Measurements from ENCODE around the gene RUSF1. TPM values are rescaled to one million over a fixed set of nuclear protein-coding genes. Genes with fewer than 3 reads are reported as not detected.

RUSF1 gene
- total RNA-seq, 1 experiment from 2014 or later = 59.3 TPM

DNA sequence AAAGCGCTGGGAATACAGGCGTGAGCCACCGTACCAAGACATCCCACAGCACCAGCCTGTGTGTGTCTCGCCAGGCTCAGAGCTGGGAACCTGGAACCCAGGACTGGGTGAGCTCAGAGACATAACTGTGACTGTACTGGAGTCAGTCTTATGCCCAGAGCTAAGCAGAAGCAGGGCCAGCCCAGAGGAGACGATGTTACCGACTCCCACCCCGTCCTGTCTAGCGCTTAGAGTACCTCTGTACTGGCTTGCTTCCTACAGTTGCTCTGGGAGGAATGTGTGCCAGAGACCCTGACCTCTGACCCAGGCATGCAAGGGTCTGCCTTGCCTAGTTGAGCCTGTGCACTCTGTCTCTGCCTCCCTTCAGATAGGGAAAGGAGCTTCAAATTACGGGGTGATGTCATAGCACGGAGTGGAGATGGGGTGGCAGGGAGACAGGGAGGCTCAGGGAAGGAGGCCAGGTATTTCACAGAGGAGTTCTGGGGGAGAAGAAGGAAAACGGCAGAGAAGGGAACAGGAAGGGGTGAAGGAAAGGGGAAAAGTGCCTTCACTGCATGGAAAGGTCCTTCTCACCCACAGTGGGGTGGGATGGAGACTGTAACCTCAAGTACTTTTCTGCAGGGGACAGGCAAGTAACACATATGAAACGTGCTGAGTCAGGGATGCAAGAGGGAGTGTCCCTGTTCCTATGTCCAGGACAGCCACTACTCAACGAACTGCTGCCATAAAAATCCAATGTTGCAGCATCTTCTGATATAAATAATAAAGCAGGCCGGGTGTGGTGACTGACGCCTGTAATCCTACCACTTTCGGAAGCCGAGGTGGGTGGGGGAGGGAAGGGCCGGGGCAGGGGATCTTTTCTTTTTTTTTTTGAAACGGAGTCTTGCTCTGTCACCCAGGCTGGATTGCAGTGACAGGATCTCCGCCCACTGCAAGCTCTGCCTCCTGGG is 54.7 kb downstream of the RUSF1 start:
- peak overlapping the region; percentile 30 for H3K27ac ChIP-seq (ENCODE audit: low read depth, low read length)
- DNase-seq (ENCODE audit: low read depth, low spot score) (no peak), ATAC-seq (no peak)
- H4K20me1 ChIP-seq (ENCODE audit: insufficient read depth) = no peaks in the 10 kb centered on the region
- no peak overlapping the region for H3K4me3 ChIP-seq (replicated peaks in 1 of 2; ENCODE audit: low read depth in 1 of 2, low read length in 2 of 2)
- no TSS peak for BruUV-seq (replicated peaks)
- H3K27me3 ChIP-seq (ENCODE audit: insufficient read depth, low read length) = no peaks in the 10 kb centered on the region
- intact Hi-C loops (cut with micrococcal nuclease) = loop anchor here (10.0 kb wide), 2 partner anchors 239 to 379 kb away; partner anchors contain the start of genes PYDC1, TRIM72, ZNF646 and ZNF668
- ChIA-PET RAD21 (ENCODE audit: low non-redundant PET in 1 of 2, low total read pairs in 2 of 2, uncharacterized antibody in 2 of 2, unreplicated experiment in 2 of 2) (no interaction called here), POLR2A (interaction anchor here (0.5 kb wide), 1 partner anchor 25 kb away, joined by 3 read pairs; no protein-coding TSS in a partner anchor), CTCF (interaction anchor here (1.0 to 6.0 kb wide), 3 partner anchors 7 to 20 kb away, joined by 3 to 36 read pairs (median 15); partner anchors contain the start of genes ARMC5 and ZNF843)
- peaks cover 32% of the 10 kb centered on the region for H3K79me2 ChIP-seq (ENCODE audit: insufficient read depth, low read length)
- TF ChIP-seq RAD21 (IDR thresholded peaks at IDR 0.05; ENCODE audit: low read depth) (no peak), POLR2AphosphoS5 (IDR thresholded peaks at IDR 0.05; ENCODE audit: low read depth, low read length) (peak; percentile 37)
- H3K9me2 ChIP-seq (ENCODE audit: insufficient read depth) = no peaks in the 10 kb centered on the region
- no peak overlapping the region for H2AFZ ChIP-seq (ENCODE audit: low read depth, low read length, poor library complexity, severe bottlenecking)
- no peaks in the 10 kb centered on the region for H3K36me3 ChIP-seq (ENCODE audit: control insufficient read depth in 1 of 2, insufficient read depth in 2 of 2, low read length in 2 of 2)
- H3K9ac ChIP-seq (ENCODE audit: low read length) = peak overlapping the region; percentile 16; the same call in 1 of the 2 replicates
- H3K4me2 ChIP-seq (ENCODE audit: low read length) = peak overlapping the region; percentile 50
- peaks cover 30 to 54% of the 10 kb centered on the region in 2 experiments for H3K4me1 ChIP-seq (ENCODE audit: control insufficient read depth in 1 of 2, insufficient read depth in 2 of 2, low read length in 2 of 2)
- no peaks in the 10 kb centered on the region for H3K9me3 ChIP-seq (ENCODE audit: control insufficient read depth in 1 of 2, insufficient read depth in 1 of 2, low read depth in 1 of 2, low read length in 2 of 2)

DNA sequence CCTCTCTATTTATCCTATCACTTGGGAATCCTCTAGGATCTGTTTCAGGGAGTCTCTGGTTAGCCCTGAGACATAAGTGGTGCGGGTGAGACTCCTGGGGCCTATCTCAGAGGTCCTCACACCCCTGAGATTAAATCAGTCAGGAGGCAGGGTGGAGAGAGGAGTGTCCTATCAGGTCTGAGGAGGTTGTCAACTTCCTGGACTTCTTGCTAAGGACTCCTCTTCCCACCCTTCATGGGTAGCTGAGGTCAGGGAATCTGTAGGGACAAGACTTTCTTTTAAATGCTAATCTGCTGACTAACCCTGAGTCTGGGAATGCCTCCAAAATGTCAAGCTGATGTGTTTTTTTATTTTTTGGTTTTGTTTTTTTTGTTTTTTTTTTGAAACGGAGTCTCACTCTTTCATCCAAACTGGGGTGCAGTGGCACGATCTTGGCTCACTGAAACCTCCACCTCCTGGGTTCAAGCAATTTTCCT is 55.5 kb downstream of the RUSF1 start:
- Histone ChIP-seq H3K9ac (ENCODE audit: low read length) (peak overlapping the region; percentile 25), H4K20me1 (ENCODE audit: insufficient read depth) (no peaks in the 10 kb centered on the region), H3K36me3 (ENCODE audit: control insufficient read depth in 1 of 2, insufficient read depth in 2 of 2, low read length in 2 of 2) (no peaks in the 10 kb centered on the region), H3K4me1 (ENCODE audit: control insufficient read depth in 1 of 2, insufficient read depth in 2 of 2, low read length in 2 of 2) (peaks cover 29 to 45% of the 10 kb centered on the region in 2 experiments), H3K4me3 (replicated peaks in 1 of 2; ENCODE audit: low read depth in 1 of 2, low read length in 2 of 2) (no peak overlapping the region), H3K4me2 (ENCODE audit: low read length) (peak overlapping the region; percentile 50), H3K9me3 (ENCODE audit: control insufficient read depth in 1 of 2, insufficient read depth in 1 of 2, low read depth in 1 of 2, low read length in 2 of 2) (no peaks in the 10 kb centered on the region), H3K79me2 (ENCODE audit: insufficient read depth, low read length) (peaks cover 23% of the 10 kb centered on the region; the same call in 1 of the 2 replicates), H3K27me3 (ENCODE audit: insufficient read depth, low read length) (no peaks in the 10 kb centered on the region), H2AFZ (ENCODE audit: low read depth, low read length, poor library complexity, severe bottlenecking) (no peak overlapping the region), H3K9me2 (ENCODE audit: insufficient read depth) (no peaks in the 10 kb centered on the region), H3K27ac (ENCODE audit: low read depth, low read length) (peak overlapping the region; percentile 30; the same call in 1 of the 2 replicates)
- CTCF ChIA-PET = interaction anchor here (0.6 to 6.0 kb wide), 6 partner anchors 8 to 1746 kb away, joined by 3 to 36 read pairs (median 3); partner anchors contain the start of genes ARMC5, HSD3B7 and ZNF843
- no TSS peak for BruUV-seq (replicated peaks)
- ATAC-seq = peak; percentile 7; the same call in 1 of the 2 replicates
- intact Hi-C loops (cut with micrococcal nuclease) = loop anchor here (10.0 kb wide), 2 partner anchors 238 to 378 kb away; partner anchors contain the start of genes PYDC1, TRIM72, ZNF646 and ZNF668
- no peak for DNase-seq (ENCODE audit: low read depth, low spot score)
- RAD21 ChIA-PET (ENCODE audit: low non-redundant PET in 1 of 2, low total read pairs in 2 of 2, uncharacterized antibody in 2 of 2, unreplicated experiment in 2 of 2) = no interaction called here
- POLR2A ChIA-PET = interaction anchor here (0.5 to 1.7 kb wide), 3 partner anchors 7 to 26 kb away, joined by 3 to 8 read pairs (median 5); partner anchors contain the start of gene ZNF843
- TF ChIP-seq EZH2 (IDR thresholded peaks at IDR 0.05) (no peak), SRF (IDR thresholded peaks at IDR 0.05; ENCODE audit: low read depth) (no peak), ZNF274 (IDR thresholded peaks at IDR 0.05; ENCODE audit: low read depth, low read length) (no peak), POLR2AphosphoS5 (IDR thresholded peaks at IDR 0.05; ENCODE audit: low read depth, low read length) (no peak), EGR1 (IDR thresholded peaks at IDR 0.05; ENCODE audit: low read depth) (no peak), SP1 (IDR thresholded peaks at IDR 0.05; ENCODE audit: low read depth) (peak; percentile 10; the same call in 1 of the 2 replicates), FOSL1 (IDR thresholded peaks at IDR 0.05; ENCODE audit: low read depth) (no peak), SIN3A (IDR thresholded peaks at IDR 0.05; ENCODE audit: low read depth) (no peak), RAD21 (IDR thresholded peaks at IDR 0.05; ENCODE audit: low read depth) (no peak), TCF7L2 (IDR thresholded peaks at IDR 0.05; ENCODE audit: borderline replicate concordance, extremely low read depth, insufficient read depth, insufficient read length) (no peak), ZFX (IDR thresholded peaks at IDR 0.05) (no peak), CEBPB (IDR thresholded peaks at IDR 0.05; ENCODE audit: low read depth) (no peak), CBX3 (IDR thresholded peaks at IDR 0.05; ENCODE audit: low read depth) (no peak)
- TF ChIP-seq, protein P1, sequence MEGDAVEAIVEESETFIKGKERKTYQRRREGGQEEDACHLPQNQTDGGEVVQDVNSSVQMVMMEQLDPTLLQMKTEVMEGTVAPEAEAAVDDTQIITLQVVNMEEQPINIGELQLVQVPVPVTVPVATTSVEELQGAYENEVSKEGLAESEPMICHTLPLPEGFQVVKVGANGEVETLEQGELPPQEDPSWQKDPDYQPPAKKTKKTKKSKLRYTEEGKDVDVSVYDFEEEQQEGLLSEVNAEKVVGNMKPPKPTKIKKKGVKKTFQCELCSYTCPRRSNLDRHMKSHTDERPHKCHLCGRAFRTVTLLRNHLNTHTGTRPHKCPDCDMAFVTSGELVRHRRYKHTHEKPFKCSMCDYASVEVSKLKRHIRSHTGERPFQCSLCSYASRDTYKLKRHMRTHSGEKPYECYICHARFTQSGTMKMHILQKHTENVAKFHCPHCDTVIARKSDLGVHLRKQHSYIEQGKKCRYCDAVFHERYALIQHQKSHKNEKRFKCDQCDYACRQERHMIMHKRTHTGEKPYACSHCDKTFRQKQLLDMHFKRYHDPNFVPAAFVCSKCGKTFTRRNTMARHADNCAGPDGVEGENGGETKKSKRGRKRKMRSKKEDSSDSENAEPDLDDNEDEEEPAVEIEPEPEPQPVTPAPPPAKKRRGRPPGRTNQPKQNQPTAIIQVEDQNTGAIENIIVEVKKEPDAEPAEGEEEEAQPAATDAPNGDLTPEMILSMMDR (IDR thresholded peaks at IDR 0.05 in 2 of 3, conservative IDR thresholded peaks at IDR 0.05 in 1 of 3; ENCODE audit: borderline replicate concordance in 1 of 3, insufficient read depth in 1 of 3, low read depth in 2 of 3, low read length in 2 of 3) = no peak

Measured in HCT116 (cell line).